HUES64 (cell line): Measurements from ENCODE around the gene ZFPM1.

Source experiments
- H3K27ac ChIP-seq: 2 replicates; pipeline ENCODE4 v1.7.0; 2013; ENCODE audit warnings: low read depth, low read length, inconsistent platforms
- H3K27me3 ChIP-seq: 2 replicates; pipeline ENCODE4 v1.6.1; 2013; ENCODE audit warnings: mild to moderate bottlenecking, low read length; ENCODE audit not compliant: insufficient read depth
- H3K36me3 ChIP-seq: 2 replicates; pipeline ENCODE4 v1.6.1; 2013; ENCODE audit warnings: mild to moderate bottlenecking, low read length; ENCODE audit not compliant: insufficient read depth
- H3K4me1 ChIP-seq: 2 replicates; pipeline ENCODE4 v1.6.1; 2013; ENCODE audit warnings: mild to moderate bottlenecking, low read length, moderate library complexity; ENCODE audit not compliant: insufficient read depth
- H3K4me3 ChIP-seq: 2 replicates; pipeline ENCODE4 v1.5.1; 2013; ENCODE audit warnings: mild to moderate bottlenecking, low read length, moderate library complexity
- H3K9ac ChIP-seq: 2 replicates; pipeline ENCODE4 v1.6.1; 2013; ENCODE audit warnings: mild to moderate bottlenecking, low read depth, low read length
- H3K9me3 ChIP-seq: 2 replicates; pipeline ENCODE4 v1.6.1; 2013; ENCODE audit warnings: low read depth, low read length; ENCODE audit not compliant: insufficient read depth
- WGBS: fragments of 150-250, 120-280 bp; methylation state at CpG from one replicate; pipeline ENCODE4 v1.1.7; 2013; ENCODE audit warnings: missing lambda C conversion rate; 5-methylcytosine and 5-hydroxymethylcytosine counted together

Gene ZFPM1

DNA sequence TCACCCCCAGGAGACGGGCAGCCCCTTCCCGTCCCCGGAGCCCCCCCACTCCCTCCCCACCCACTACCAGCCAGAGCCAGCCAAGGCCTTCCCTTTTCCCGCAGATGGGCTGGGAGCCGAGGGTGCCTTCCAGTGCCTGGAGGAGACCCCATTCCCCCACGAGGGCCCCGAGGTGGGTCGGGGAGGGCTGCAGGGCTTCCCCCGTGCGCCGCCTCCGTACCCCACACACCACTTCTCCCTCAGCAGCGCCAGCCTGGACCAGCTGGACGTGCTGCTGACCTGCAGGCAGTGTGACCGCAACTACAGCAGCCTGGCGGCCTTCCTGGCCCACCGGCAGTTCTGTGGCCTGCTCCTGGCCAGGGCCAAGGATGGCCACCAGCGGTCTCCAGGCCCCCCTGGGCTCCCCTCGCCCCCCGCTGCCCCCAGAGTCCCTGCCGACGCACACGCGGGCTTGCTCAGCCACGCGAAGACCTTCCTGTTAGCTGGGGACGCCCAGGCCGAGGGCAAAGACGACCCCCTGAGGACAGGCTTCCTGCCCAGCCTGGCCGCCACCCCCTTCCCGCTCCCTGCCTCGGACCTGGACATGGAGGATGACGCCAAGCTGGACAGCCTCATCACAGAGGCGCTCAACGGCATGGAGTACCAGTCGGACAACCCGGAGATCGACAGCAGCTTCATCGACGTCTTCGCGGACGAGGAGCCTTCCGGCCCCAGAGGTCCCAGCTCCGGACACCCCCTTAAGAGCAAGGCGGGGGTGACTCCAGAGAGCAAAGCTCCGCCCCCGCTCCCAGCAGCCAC lies 23.5 kb upstream of the ZFPM1 start:
- Histone ChIP-seq H3K36me3 (no peaks in the 10 kb centered on the region), H3K4me1 (no peaks in the 10 kb centered on the region), H3K27ac (no peak overlapping the region), H3K27me3 (peaks cover 24% of the 10 kb centered on the region), H3K4me3 (peak overlapping the region; percentile 37; the same call in 1 of the 2 replicates), H3K9me3 (no peaks in the 10 kb centered on the region), H3K9ac (no peak overlapping the region)
- 89% methylated on average over 48 of the region's 48 CpGs for WGBS

DNA sequence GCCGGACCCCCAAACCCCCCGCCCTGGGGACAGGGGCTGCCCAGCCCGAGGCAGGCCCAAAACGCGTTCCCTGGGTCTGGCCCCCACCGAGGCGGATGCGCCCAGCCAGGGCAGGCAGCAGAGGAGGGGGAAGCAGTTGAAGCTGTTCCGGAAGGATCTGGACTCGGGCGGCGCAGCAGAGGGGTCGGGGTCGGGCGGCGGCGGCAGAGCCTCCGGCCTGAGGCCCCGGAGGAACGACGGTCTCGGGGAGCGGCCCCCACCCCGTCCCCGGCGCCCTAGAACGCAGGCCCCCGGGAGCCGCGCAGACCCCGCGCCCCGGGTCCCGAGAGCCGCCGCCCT lies 22.9 kb upstream of the ZFPM1 start:
- Histone ChIP-seq H3K4me3 (peak overlapping the region; percentile 37), H3K36me3 (no peaks in the 10 kb centered on the region), H3K27ac (no peak overlapping the region), H3K9ac (no peak overlapping the region), H3K9me3 (no peaks in the 10 kb centered on the region), H3K27me3 (peaks cover 24% of the 10 kb centered on the region), H3K4me1 (no peaks in the 10 kb centered on the region)
- 65% methylated on average over 36 of the region's 36 CpGs for WGBS

- Histone ChIP-seq H3K27me3 (peaks cover 24% of the 10 kb centered on the region), H3K9ac (0 out of 2 replicates have a peak overlapping the region, but pooled peaks have one; percentile 44), H3K9me3 (no peaks in the 10 kb centered on the region), H3K27ac (no peak overlapping the region), H3K4me1 (no peaks in the 10 kb centered on the region), H3K4me3 (peak overlapping the region; percentile 37), H3K36me3 (no peaks in the 10 kb centered on the region)
- 75% methylated on average over 80 of the region's 80 CpGs for WGBS
Measured at GRCh38 chr16:88430524-88431446, 22.3 kb upstream of the ZFPM1 start.

GRCh38 chr16:88431651-88432050 lies 21.4 kb upstream of the ZFPM1 start:
- Histone ChIP-seq H3K27me3 (peaks cover 24% of the 10 kb centered on the region), H3K4me3 (no peak overlapping the region), H3K9me3 (no peaks in the 10 kb centered on the region), H3K4me1 (no peaks in the 10 kb centered on the region), H3K36me3 (no peaks in the 10 kb centered on the region), H3K9ac (no peak overlapping the region), H3K27ac (no peak overlapping the region)
- 91% methylated on average over 22 of the region's 22 CpGs for WGBS

- Histone ChIP-seq H3K36me3 (no peaks in the 10 kb centered on the region), H3K9ac (no peak overlapping the region), H3K27me3 (peaks cover 24% of the 10 kb centered on the region), H3K4me1 (no peaks in the 10 kb centered on the region), H3K9me3 (no peaks in the 10 kb centered on the region), H3K27ac (no peak overlapping the region), H3K4me3 (no peak overlapping the region)
- 94% methylated on average over 22 of the region's 22 CpGs for WGBS
Measured at GRCh38 chr16:88432174-88432573, 20.9 kb upstream of the ZFPM1 start.

DNA sequence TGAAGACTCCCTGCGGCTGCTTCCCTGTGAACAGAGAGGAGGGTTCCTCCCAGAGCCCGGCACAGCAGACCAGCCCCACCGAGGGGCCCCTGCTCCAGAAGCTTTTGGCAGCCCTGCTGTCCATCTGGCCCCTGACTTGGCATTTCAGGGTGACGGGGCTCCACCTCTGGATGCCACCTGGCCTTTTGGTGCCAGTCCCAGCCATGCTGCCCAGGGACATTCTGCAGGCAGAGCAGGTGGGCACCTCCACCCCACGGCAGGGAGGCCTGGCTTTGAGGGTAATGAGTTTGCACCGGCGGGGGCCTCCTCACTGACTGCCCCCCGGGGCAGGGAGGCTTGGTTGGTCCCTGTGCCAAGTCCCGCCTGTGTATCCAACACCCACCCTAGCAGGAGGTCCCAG lies 20.3 kb upstream of the ZFPM1 start:
- H3K4me1 ChIP-seq: no peaks in the 10 kb centered on the region
- H3K9me3 ChIP-seq: no peaks in the 10 kb centered on the region
- WGBS: 92% methylated on average over 9 of the region's 9 CpGs
- no peak overlapping the region for H3K27ac ChIP-seq
- no peaks in the 10 kb centered on the region for H3K36me3 ChIP-seq
- no peak overlapping the region for H3K9ac ChIP-seq
- no peak overlapping the region for H3K4me3 ChIP-seq
- H3K27me3 ChIP-seq: peaks cover 24% of the 10 kb centered on the region

DNA sequence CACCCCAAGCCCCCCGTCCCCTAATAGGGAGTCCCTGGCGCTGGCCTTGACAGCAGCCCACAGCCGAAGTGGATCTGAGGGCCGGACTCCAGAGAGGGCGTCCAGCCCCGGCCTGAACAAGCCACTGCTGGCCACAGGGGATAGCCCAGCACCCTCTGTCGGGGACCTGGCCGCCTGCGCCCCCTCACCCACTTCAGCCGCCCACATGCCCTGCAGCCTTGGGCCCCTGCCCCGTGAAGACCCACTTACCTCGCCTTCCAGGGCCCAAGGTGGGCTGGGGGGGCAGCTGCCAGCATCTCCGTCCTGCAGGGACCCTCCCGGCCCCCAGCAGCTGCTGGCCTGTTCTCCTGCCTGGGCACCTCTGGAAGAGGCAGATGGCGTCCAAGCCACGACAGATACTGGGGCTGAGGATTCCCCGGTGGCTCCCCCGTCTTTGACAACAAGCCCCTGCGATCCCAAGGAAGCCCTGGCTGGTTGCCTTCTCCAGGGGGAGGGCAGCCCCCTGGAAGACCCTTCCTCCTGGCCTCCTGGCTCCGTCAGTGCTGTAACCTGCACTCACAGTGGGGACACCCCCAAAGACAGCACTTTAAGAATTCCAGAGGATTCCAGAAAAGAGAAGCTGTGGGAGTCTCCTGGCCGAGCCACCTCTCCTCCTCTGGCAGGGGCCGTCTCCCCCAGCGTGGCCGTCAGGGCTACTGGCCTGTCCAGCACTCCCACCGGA lies 19.3 kb upstream of the ZFPM1 start:
- Histone ChIP-seq H3K27ac (no peak overlapping the region), H3K36me3 (no peaks in the 10 kb centered on the region), H3K9ac (no peak overlapping the region), H3K27me3 (peaks cover 24% of the 10 kb centered on the region), H3K4me1 (no peaks in the 10 kb centered on the region), H3K4me3 (no peak overlapping the region), H3K9me3 (no peaks in the 10 kb centered on the region)
- WGBS: 95% methylated on average over 25 of the region's 25 CpGs

GRCh38 chr16:88434353-88434690 lies 18.8 kb upstream of the ZFPM1 start:
- no peaks in the 10 kb centered on the region for H3K4me1 ChIP-seq
- H3K9ac ChIP-seq: no peak overlapping the region
- H3K27ac ChIP-seq: no peak overlapping the region
- 90% methylated on average over 10 of the region's 10 CpGs for WGBS
- H3K27me3 ChIP-seq: peaks cover 24% of the 10 kb centered on the region
- no peak overlapping the region for H3K4me3 ChIP-seq
- no peaks in the 10 kb centered on the region for H3K36me3 ChIP-seq
- no peaks in the 10 kb centered on the region for H3K9me3 ChIP-seq

DNA sequence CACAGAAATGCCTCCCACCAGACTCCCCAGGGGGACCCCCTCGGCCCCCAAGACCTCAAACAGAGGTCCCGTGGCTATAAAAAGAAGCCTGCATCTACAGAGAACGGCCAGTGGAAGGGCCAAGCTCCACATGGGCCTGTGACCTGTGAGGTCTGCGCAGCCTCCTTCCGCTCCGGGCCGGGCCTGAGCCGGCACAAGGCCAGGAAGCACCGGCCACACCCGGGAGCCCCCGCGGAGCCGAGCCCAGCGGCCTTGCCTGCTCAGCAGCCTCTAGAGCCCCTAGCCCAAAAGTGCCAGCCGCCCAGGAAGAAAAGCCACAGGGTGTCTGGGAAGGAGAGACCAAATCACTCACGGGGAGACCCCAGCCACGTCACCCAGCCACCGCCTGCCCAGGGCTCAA lies 18.3 kb upstream of the ZFPM1 start:
- Histone ChIP-seq H3K4me1 (no peaks in the 10 kb centered on the region), H3K9me3 (no peaks in the 10 kb centered on the region), H3K27me3 (peaks cover 23% of the 10 kb centered on the region), H3K4me3 (no peak overlapping the region), H3K9ac (no peak overlapping the region), H3K27ac (no peak overlapping the region), H3K36me3 (no peaks in the 10 kb centered on the region)
- 91% methylated on average over 18 of the region's 18 CpGs for WGBS

DNA sequence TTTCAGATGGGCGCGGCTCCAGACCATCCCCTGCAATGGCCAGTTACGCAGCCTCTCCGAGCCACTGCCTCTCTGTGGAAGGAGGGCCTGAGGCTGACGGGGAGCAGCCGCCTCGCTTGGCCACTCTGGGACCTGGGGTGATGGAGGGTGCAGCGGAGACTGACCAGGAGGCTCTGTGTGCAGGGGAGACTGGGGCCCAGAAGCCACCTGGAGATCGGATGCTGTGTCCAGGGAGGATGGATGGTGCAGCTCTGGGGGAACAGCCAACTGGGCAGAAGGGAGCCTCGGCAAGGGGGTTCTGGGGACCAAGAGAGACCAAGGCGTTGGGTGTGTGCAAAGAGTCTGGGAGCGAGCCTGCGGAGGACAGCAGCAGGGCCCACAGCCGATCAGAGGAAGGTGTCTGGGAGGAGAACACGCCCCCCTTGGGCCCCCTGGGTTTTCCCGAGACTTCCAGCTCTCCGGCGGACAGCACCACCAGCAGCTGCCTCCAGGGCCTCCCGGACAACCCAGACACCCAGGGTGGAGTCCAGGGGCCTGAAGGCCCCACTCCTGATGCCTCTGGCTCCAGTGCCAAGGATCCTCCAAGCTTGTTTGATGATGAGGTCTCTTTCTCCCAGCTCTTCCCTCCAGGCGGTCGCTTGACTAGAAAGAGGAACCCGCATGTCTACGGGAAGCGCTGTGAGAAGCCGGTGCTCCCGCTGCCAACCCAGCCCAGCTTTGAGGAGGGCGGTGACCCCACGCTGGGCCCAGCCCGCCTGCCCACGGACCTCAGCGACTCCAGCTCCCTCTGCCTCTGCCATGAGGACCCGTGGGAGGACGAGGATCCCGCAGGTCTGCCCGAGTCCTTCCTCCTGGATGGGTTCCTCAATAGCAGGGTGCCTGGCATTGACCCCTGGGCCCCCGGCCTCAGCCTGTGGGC lies 17.4 kb upstream of the ZFPM1 start:
- WGBS: 94% methylated on average over 36 of the region's 36 CpGs
- no peak overlapping the region for H3K4me3 ChIP-seq
- H3K27ac ChIP-seq: no peak overlapping the region
- no peaks in the 10 kb centered on the region for H3K4me1 ChIP-seq
- no peaks in the 10 kb centered on the region for H3K9me3 ChIP-seq
- H3K9ac ChIP-seq: no peak overlapping the region
- peaks cover 14% of the 10 kb centered on the region for H3K27me3 ChIP-seq
- H3K36me3 ChIP-seq: no peaks in the 10 kb centered on the region
